K562 (cell line): Measurements from ENCODE around the gene PSMD13. TPM values are rescaled to one million over a fixed set of nuclear protein-coding genes. Genes with fewer than 3 reads are reported as not detected.
A peak's percentile ranks its signal among the peaks of the same experiment; 100 is the strongest.

Experiments
- ATAC-seq: fragments of 200-7000 bp; cut with Tn5 transposase; 3 replicates; pipeline ENCODE4 v1.9.1; 2020; ENCODE audit warnings: moderate library complexity
- BruUV-seq: library from RNA; stranded (reverse); fragments of 400-500 nt; replicated peaks from 2 replicates; lab custom pipeline; 2021; lab: Mats Ljungman, UMichigan
- CTCF ChIA-PET: fragments of 300-600 bp; formaldehyde crosslinking; extraction: SDS; loops from one replicate; lab custom pipeline; 2021; ENCODE audit warnings: low intra/inter-chr PET ratio; lab: Yijun Ruan, JAX
- POLR2A ChIA-PET: fragments of 300-600, 350-650 bp; sonication (Branson Sonifier 250); formaldehyde crosslinking; extraction: SDS; loops from one replicate; lab custom pipeline; 2021; ENCODE audit warnings: antibody characterized with exemption, inconsistent platforms; lab: Yijun Ruan, JAX
- DNase-seq, 4 experiments: peaks; one replicate each; pipeline versions ENCODE4 v3.0.0 to v3.0.0-alpha.2; 2011 to 2018; ENCODE audit warnings: low spot score in 3 of 4, mixed read lengths in 3 of 4; ENCODE audit errors: extremely low read depth in 1 of 4
- FAIRE-seq: peaks from 2 replicates; lab custom pipeline; 2011; peaks lifted over from hg19 to GRCh38; lab: Jason Lieb, UNC
- H2AFZ ChIP-seq: 2 replicates; pipeline ENCODE4 v1.6.0; 2011; ENCODE audit warnings: low read depth, low read length, control low read depth, inconsistent platforms
- H3K27ac ChIP-seq: fragments of 200-600 bp; 3 replicates; pipeline ENCODE4 v1.8.0; 2011; ENCODE audit warnings: low read depth, mild to moderate bottlenecking, control low read depth, inconsistent platforms, low read length, moderate library complexity, mixed read lengths; ENCODE audit errors: extremely low read depth
- H3K27me3 ChIP-seq, 2 experiments: fragments of 300-600 bp in 1 of 2; 2 replicates in 1 of 2; 3 replicates in 1 of 2; pipeline versions ENCODE4 v1.6.0 to v1.8.0; 2011; ENCODE audit warnings: inconsistent platforms in 2 of 2, low read length in 2 of 2, mild to moderate bottlenecking in 1 of 2, mixed read lengths in 1 of 2, moderate library complexity in 1 of 2; ENCODE audit not compliant: control insufficient read depth in 2 of 2, insufficient read depth in 2 of 2
- H3K36me3 ChIP-seq: fragments of 300-600 bp; 3 replicates; pipeline ENCODE4 v1.8.0; 2011; ENCODE audit warnings: mild to moderate bottlenecking, low read length, inconsistent platforms; ENCODE audit not compliant: control insufficient read depth, insufficient read depth
- H3K4me1 ChIP-seq, 2 experiments: fragments of 200-600 bp in 1 of 2; replicated peaks in 1 of 2; 2 replicates in 1 of 2; 3 replicates in 1 of 2; pipeline versions ENCODE4 v1.5.1 to v1.8.0; 2011; ENCODE audit warnings: inconsistent platforms in 2 of 2, low read length in 2 of 2, mild to moderate bottlenecking in 1 of 2, mixed read lengths in 1 of 2, moderate library complexity in 1 of 2; ENCODE audit not compliant: control insufficient read depth in 2 of 2, insufficient read depth in 2 of 2
- H3K4me2 ChIP-seq: 2 replicates; pipeline ENCODE4 v1.6.1; 2011; ENCODE audit warnings: low read length, control low read depth, inconsistent platforms, mixed read lengths; ENCODE audit not compliant: insufficient read depth
- H3K4me3 ChIP-seq: fragments of 200-600 bp; sonication (generic), shearing (Covaris generic); 2 replicates; pipeline ENCODE4 v1.5.1; 2016; ENCODE audit warnings: control low read depth, inconsistent platforms
- H3K79me2 ChIP-seq: fragments of 200-600 bp; 3 replicates; pipeline ENCODE4 v1.8.0; 2011; ENCODE audit warnings: low read length, inconsistent platforms; ENCODE audit not compliant: control insufficient read depth, insufficient read depth
- H3K9ac ChIP-seq, 2 experiments: 2 replicates each; pipeline versions ENCODE4 v1.6.0 to v1.6.1; 2011; ENCODE audit warnings: low read depth in 2 of 2, low read length in 2 of 2, control low read depth in 1 of 2, inconsistent platforms in 1 of 2, mild to moderate bottlenecking in 1 of 2, mixed read lengths in 1 of 2; ENCODE audit not compliant: insufficient read depth in 1 of 2
- H3K9me1 ChIP-seq: one replicate; pipeline ENCODE4 v1.6.0; 2011; ENCODE audit warnings: inconsistent platforms, mild to moderate bottlenecking, low read length, moderate library complexity; ENCODE audit not compliant: control insufficient read depth, insufficient read depth
- H3K9me3 ChIP-seq: replicated peaks from 2 replicates; pipeline ENCODE4 v1.5.1; 2011; ENCODE audit warnings: low read depth, low read length, inconsistent platforms; ENCODE audit not compliant: control insufficient read depth, insufficient read depth
- H4K20me1 ChIP-seq: replicated peaks from 2 replicates; pipeline ENCODE4 v1.6.1; 2011; ENCODE audit warnings: low read length, inconsistent platforms, mixed read lengths; ENCODE audit not compliant: control insufficient read depth, insufficient read depth
- ARID3A ChIP-seq: IDR thresholded peaks from 2 replicates; pipeline ENCODE4 v1.6.1; 2012; ENCODE audit warnings: low read depth, low read length, improper control_type of control experiment, borderline replicate concordance
- ATF3 ChIP-seq, 2 experiments: fragments of 450-650 bp in 1 of 2; sonication (generic) in 1 of 2; formaldehyde crosslinking in 1 of 2; IDR thresholded peaks in 1 of 2; conservative IDR thresholded peaks in 1 of 2; 2 replicates each; pipeline versions ENCODE4 v1.6.1 to v1.8.1; 2016 to 2023; ENCODE audit warnings: mild to moderate bottlenecking in 2 of 2, moderate library complexity in 2 of 2, inconsistent platforms in 1 of 2, missing genetic modification reagents in 1 of 2
- BRF1 ChIP-seq: IDR thresholded peaks from 3 replicates; pipeline ENCODE4 v1.6.1; 2011; ENCODE audit warnings: borderline replicate concordance, mild to moderate bottlenecking; ENCODE audit not compliant: insufficient read length; ENCODE audit errors: extremely low read depth
- ILF3 ChIP-seq: fragments of 450-650 bp; IDR thresholded peaks from 2 replicates; pipeline ENCODE4 v1.6.1; 2018; ENCODE audit warnings: antibody characterized with exemption, mild to moderate bottlenecking, moderate library complexity, borderline replicate concordance
- NR0B1 ChIP-seq: fragments of 450-650 bp; IDR thresholded peaks from one replicate; pipeline ENCODE4 v1.6.1; 2018; ENCODE audit warnings: mild to moderate bottlenecking, moderate library complexity; ENCODE audit not compliant: partially characterized antibody
- TAF7 ChIP-seq: fragments of 450-650 bp; IDR thresholded peaks from 2 replicates; pipeline ENCODE4 v1.6.1; 2016; ENCODE audit warnings: missing genetic modification characterization, missing compliant biosample characterization
- TAL1 ChIP-seq: fragments of 450-650 bp; IDR thresholded peaks from 2 replicates; pipeline ENCODE4 v1.6.1; 2016; ENCODE audit warnings: mild to moderate bottlenecking
- ZNF224 ChIP-seq: sonication (generic); formaldehyde crosslinking; IDR thresholded peaks from 2 replicates; pipeline ENCODE4 v1.8.0; 2022; ENCODE audit warnings: mild to moderate bottlenecking, missing genetic modification reagents
- ZNF347 ChIP-seq: fragments of 450-650 bp; formaldehyde crosslinking; IDR thresholded peaks from 2 replicates; pipeline ENCODE4 v1.4.0; 2020; ENCODE audit warnings: low read depth, mild to moderate bottlenecking, moderate library complexity
- ZNF445 ChIP-seq: fragments of 250-450 bp; sonication (Bioruptor Pico); IDR thresholded peaks from 2 replicates; pipeline ENCODE4 v1.4.0; 2020; ENCODE audit warnings: low read depth, mild to moderate bottlenecking, moderate library complexity
- ZNF592 ChIP-seq: fragments of 450-650 bp; IDR thresholded peaks from 2 replicates; pipeline ENCODE4 v1.6.1; 2017; ENCODE audit warnings: antibody characterized with exemption, mild to moderate bottlenecking
- WGBS: fragments of 100-300 bp; shearing (Covaris generic); methylation state at CpG from one replicate; pipeline ENCODE4 v1.1.6; 2016; ENCODE audit warnings: low coverage, mixed read lengths; ENCODE audit not compliant: insufficient coverage; ENCODE audit errors: missing lambda C conversion rate; 5-methylcytosine and 5-hydroxymethylcytosine counted together
- in situ Hi-C: fragments of 300-500 bp; cut with MboI; formaldehyde crosslinking; loops from 4 replicates; pipeline ENCODE4 v1.15.0; 2018; ENCODE audit warnings: inconsistent platforms, mixed read lengths
- intact Hi-C: fragments of 100-400 bp; cut with micrococcal nuclease; formaldehyde crosslinking; loops from 2 replicates; pipeline ENCODE4 v1.14.2; 2022
- polyA plus RNA-seq, 8 experiments: library from polyadenylated mRNA; depleted of rRNA in 4 of 8; stranded (reverse) in 5 of 8; unstranded in 3 of 8; fragments of >200 nt; fragmentation: Nextera tagmentation in 2 of 8; fragmentation: Illumina TruSeq in 1 of 8; extraction: Ambion mirVana in 2 of 8; extraction: Trizol in 1 of 8; gene quantifications; 2 replicates each; pipeline versions ENCODE4 v1.2.1 to v1.2.3, GENCODE V29; 2011 to 2014; ENCODE audit warnings: inconsistent platforms in 1 of 8, missing spikeins in 1 of 8
- total RNA-seq, 7 experiments: library from RNA; depleted of rRNA in 6 of 7; stranded (reverse); fragments of >200 nt in 6 of 7; fragmentation: Illumina TruSeq in 2 of 7; extraction: Trizol in 2 of 7; gene quantifications; 2 replicates each; pipeline versions ENCODE4 v1.2.1 to v1.2.3, GENCODE V29; 2011 to 2021; ENCODE audit warnings: low replicate concordance in 1 of 7

Gene PSMD13
- total and polyA plus RNA-seq, 9 of the 15 experiments (the other 6 are each of a cell fraction or from before 2014, with no cell fraction given), result 185 to 383 (median 267) TPM

- ATAC-seq (no peak), FAIRE-seq (no peak), DNase-seq (no peak)
- H3K27me3 ChIP-seq, result no peaks in the 10 kb centered on the region
- H3K4me2 ChIP-seq, result peak overlapping the region; percentile 86
- ChIA-PET POLR2A (interaction anchor here (0.6 to 1.6 kb wide), 5 partner anchors 12 to 171 kb away, joined by 3 to 6 read pairs (median 5); partner anchors contain the start of genes BET1L and RIC8A), CTCF (interaction anchor here (0.6 kb wide), 1 partner anchor 283 kb away, joined by 3 read pairs; no protein-coding TSS in a partner anchor)
- in situ Hi-C loops (no loop called here), intact Hi-C loops (no loop called here)
- 81% methylated on average over 8 of the region's 8 CpGs for WGBS
- no peak overlapping the region for H2AFZ ChIP-seq
- peaks cover 27% of the 10 kb centered on the region for H3K36me3 ChIP-seq
- H3K27ac ChIP-seq, result peak overlapping the region; percentile 89
- peaks cover 19 to 21% of the 10 kb centered on the region in 2 experiments; a peak in 4 of 5 replicates for H3K4me1 ChIP-seq
- BruUV-seq, result TSS peak; percentile 73
- H3K4me3 ChIP-seq, result peak overlapping the region; percentile 90
- peak overlapping the region; percentile 60 to 82 for H3K9ac ChIP-seq
- H3K79me2 ChIP-seq, result peaks cover 46% of the 10 kb centered on the region
- no peaks in the 10 kb centered on the region for H3K9me1 ChIP-seq
- peaks cover 10% of the 10 kb centered on the region; the same call in 1 of the 2 replicates for H4K20me1 ChIP-seq
- no peaks in the 10 kb centered on the region for H3K9me3 ChIP-seq
- TF ChIP-seq ZNF592 (no peak), NR0B1 (no peak), ARID3A (no peak), ATF3 (IDR thresholded peaks at IDR 0.05) (no peak), ATF3 (CRISPR knock-in tag; conservative IDR thresholded peaks at IDR 0.05) (no peak), ILF3 (no peak), ZNF347 (CRISPR knock-in tag) (no peak), TAL1 (no peak), BRF1 (no peak), TAF7 (tag) (no peak), ZNF445 (no peak), ZNF224 (no peak)
Observed at GRCh38 chr11:235180-235579, 1.6 kb upstream of the PSMD13 start.
